Liver (tissue), 3 donors: ENCODE results near the gene GPR42.

Source experiments
- EGR1 ChIP-seq, 2 donors: IDR thresholded peaks; 2 replicates each; pipeline ENCODE4 v1.6.1; 2016 to 2018; ENCODE audit warnings: antibody characterized with exemption in 2 of 2, low read depth in 2 of 2
- FOXA1 ChIP-seq: IDR thresholded peaks from 2 replicates; pipeline ENCODE4 v1.6.1; 2016; ENCODE audit warnings: antibody characterized with exemption
- GABPA ChIP-seq, 2 donors: IDR thresholded peaks in 1 of 2; conservative IDR thresholded peaks in 1 of 2; 2 replicates each; pipeline ENCODE4 v1.6.1; 2016; ENCODE audit warnings: antibody characterized with exemption in 2 of 2, mild to moderate bottlenecking in 1 of 2, moderate library complexity in 1 of 2
- JUND ChIP-seq, 2 donors: IDR thresholded peaks; 2 replicates each; pipeline ENCODE4 v1.6.1; 2016; ENCODE audit warnings: antibody characterized with exemption in 2 of 2
- SP1 ChIP-seq: IDR thresholded peaks from 2 replicates; pipeline ENCODE4 v1.6.1; 2018; ENCODE audit warnings: antibody characterized with exemption, mild to moderate bottlenecking
- TAF1 ChIP-seq: conservative IDR thresholded peaks from 2 replicates; pipeline ENCODE4 v1.6.1; 2016; ENCODE audit warnings: antibody characterized with exemption, mild to moderate bottlenecking
- YY1 ChIP-seq: IDR thresholded peaks from 2 replicates; pipeline ENCODE4 v1.6.1; 2016; ENCODE audit warnings: antibody characterized with exemption, mild to moderate bottlenecking
- TF ChIP-seq, protein P1 (sequence below): fragments of 150-350 bp; IDR thresholded peaks from 2 replicates; pipeline ENCODE4 v1.5.1; 2017; ENCODE audit warnings: improper control_type of control experiment, low read depth, low read length; ENCODE audit not compliant: missing input control
- TF ChIP-seq, protein P2 (sequence below): IDR thresholded peaks from 2 replicates; pipeline ENCODE4 v1.6.1; 2016; ENCODE audit warnings: antibody characterized with exemption
- TF ChIP-seq, protein P3 (sequence below): IDR thresholded peaks from 2 replicates; pipeline ENCODE4 v1.6.1; 2016; ENCODE audit warnings: antibody characterized with exemption, mild to moderate bottlenecking
- TF ChIP-seq, protein P4 (sequence below): IDR thresholded peaks from 2 replicates; pipeline ENCODE4 v1.6.1; 2016; ENCODE audit warnings: antibody characterized with exemption
- TF ChIP-seq, protein P5 (sequence below): IDR thresholded peaks from 2 replicates; pipeline ENCODE4 v1.6.1; 2016; ENCODE audit warnings: antibody characterized with exemption
- donor health status: healthy.
- donor health status: healthy.

DNA sequence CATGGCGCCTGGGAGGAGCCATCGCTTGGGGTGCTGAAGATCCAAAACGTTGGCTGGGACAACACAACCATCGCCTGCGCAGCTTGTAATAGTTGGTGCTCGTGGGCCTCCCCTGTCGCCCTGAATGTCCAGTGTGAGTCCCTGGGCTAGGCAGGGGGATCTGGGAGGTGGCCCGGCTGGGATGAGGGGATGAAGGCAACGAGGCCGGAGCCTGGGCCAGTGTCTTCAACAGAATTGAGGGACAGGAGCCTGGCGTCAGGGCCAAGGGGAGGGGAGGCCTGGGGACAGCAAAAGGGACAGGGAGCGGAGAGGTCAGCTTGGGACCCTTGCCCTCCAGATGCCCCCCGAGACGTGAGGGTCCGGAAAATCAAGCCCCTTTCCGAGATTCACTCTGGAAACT lies 29.9 kb upstream of the GPR42 start:
- TF ChIP-seq, protein P1, sequence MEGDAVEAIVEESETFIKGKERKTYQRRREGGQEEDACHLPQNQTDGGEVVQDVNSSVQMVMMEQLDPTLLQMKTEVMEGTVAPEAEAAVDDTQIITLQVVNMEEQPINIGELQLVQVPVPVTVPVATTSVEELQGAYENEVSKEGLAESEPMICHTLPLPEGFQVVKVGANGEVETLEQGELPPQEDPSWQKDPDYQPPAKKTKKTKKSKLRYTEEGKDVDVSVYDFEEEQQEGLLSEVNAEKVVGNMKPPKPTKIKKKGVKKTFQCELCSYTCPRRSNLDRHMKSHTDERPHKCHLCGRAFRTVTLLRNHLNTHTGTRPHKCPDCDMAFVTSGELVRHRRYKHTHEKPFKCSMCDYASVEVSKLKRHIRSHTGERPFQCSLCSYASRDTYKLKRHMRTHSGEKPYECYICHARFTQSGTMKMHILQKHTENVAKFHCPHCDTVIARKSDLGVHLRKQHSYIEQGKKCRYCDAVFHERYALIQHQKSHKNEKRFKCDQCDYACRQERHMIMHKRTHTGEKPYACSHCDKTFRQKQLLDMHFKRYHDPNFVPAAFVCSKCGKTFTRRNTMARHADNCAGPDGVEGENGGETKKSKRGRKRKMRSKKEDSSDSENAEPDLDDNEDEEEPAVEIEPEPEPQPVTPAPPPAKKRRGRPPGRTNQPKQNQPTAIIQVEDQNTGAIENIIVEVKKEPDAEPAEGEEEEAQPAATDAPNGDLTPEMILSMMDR: no peak
- TF ChIP-seq FOXA1 (no peak), JUND (IDR thresholded peaks at IDR 0.05) (no peak), GABPA (IDR thresholded peaks at IDR 0.05 in 1 of 2, conservative IDR thresholded peaks at IDR 0.05 in 1 of 2) (no peak), TAF1 (no peak), EGR1 (IDR thresholded peaks at IDR 0.05; ENCODE audit: low read depth in 2 of 2) (no peak), SP1 (no peak), YY1 (no peak)
- TF ChIP-seq, protein P2, sequence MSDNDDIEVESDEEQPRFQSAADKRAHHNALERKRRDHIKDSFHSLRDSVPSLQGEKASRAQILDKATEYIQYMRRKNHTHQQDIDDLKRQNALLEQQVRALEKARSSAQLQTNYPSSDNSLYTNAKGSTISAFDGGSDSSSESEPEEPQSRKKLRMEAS: no peak
- TF ChIP-seq, protein P3, sequence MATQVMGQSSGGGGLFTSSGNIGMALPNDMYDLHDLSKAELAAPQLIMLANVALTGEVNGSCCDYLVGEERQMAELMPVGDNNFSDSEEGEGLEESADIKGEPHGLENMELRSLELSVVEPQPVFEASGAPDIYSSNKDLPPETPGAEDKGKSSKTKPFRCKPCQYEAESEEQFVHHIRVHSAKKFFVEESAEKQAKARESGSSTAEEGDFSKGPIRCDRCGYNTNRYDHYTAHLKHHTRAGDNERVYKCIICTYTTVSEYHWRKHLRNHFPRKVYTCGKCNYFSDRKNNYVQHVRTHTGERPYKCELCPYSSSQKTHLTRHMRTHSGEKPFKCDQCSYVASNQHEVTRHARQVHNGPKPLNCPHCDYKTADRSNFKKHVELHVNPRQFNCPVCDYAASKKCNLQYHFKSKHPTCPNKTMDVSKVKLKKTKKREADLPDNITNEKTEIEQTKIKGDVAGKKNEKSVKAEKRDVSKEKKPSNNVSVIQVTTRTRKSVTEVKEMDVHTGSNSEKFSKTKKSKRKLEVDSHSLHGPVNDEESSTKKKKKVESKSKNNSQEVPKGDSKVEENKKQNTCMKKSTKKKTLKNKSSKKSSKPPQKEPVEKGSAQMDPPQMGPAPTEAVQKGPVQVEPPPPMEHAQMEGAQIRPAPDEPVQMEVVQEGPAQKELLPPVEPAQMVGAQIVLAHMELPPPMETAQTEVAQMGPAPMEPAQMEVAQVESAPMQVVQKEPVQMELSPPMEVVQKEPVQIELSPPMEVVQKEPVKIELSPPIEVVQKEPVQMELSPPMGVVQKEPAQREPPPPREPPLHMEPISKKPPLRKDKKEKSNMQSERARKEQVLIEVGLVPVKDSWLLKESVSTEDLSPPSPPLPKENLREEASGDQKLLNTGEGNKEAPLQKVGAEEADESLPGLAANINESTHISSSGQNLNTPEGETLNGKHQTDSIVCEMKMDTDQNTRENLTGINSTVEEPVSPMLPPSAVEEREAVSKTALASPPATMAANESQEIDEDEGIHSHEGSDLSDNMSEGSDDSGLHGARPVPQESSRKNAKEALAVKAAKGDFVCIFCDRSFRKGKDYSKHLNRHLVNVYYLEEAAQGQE: no peak
- TF ChIP-seq, protein P4, sequence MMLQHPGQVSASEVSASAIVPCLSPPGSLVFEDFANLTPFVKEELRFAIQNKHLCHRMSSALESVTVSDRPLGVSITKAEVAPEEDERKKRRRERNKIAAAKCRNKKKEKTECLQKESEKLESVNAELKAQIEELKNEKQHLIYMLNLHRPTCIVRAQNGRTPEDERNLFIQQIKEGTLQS: no peak
- TF ChIP-seq, protein P5, sequence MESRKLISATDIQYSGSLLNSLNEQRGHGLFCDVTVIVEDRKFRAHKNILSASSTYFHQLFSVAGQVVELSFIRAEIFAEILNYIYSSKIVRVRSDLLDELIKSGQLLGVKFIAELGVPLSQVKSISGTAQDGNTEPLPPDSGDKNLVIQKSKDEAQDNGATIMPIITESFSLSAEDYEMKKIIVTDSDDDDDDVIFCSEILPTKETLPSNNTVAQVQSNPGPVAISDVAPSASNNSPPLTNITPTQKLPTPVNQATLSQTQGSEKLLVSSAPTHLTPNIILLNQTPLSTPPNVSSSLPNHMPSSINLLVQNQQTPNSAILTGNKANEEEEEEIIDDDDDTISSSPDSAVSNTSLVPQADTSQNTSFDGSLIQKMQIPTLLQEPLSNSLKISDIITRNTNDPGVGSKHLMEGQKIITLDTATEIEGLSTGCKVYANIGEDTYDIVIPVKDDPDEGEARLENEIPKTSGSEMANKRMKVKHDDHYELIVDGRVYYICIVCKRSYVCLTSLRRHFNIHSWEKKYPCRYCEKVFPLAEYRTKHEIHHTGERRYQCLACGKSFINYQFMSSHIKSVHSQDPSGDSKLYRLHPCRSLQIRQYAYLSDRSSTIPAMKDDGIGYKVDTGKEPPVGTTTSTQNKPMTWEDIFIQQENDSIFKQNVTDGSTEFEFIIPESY: no peak
